GM18868 (cell line): Measurements from ENCODE around the gene SCAPER.
"Not testable (repeated sequence)": the region's sequence is repeated elsewhere in the genome, so short reads cannot be mapped to it uniquely, and the experiment has no call there.

Experiments
- ATAC-seq: cut with Tn5 transposase; IDR thresholded peaks from one replicate; pipeline ENCODE4 v1.9.1; 2021; ENCODE audit warnings: mild to moderate bottlenecking, moderate library complexity; ENCODE audit not compliant: unreplicated experiment

SCAPER gene

DNA sequence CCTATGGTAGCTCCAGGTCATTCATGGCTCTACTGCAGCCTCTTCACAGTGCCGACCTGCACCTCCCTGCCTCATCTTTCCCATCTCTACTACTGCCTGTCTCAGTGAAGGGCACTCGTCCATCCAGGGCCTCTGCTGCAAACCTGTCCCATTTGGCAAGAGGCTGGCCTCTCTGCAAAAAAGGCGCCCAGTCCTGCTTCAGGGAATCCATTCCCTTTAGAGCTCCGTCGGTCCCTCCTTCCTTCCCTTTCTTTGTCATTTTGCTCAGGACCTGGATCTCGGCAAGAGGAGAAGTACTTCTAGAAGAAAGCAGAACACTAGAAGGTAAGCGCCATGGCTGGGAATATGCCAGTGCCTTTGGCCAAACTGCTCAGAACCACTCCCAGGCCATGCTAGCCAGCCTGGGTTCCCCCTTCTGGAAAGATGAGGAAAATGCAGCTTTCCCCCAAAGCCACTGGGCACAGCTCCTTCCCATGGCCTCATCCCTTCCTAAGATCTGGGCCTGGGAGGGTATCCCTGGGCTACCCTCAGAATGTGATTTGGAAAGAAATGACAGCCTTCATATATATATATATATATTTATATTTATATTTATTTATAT is 575.0 kb downstream of the SCAPER start:
- ATAC-seq: no peak

DNA sequence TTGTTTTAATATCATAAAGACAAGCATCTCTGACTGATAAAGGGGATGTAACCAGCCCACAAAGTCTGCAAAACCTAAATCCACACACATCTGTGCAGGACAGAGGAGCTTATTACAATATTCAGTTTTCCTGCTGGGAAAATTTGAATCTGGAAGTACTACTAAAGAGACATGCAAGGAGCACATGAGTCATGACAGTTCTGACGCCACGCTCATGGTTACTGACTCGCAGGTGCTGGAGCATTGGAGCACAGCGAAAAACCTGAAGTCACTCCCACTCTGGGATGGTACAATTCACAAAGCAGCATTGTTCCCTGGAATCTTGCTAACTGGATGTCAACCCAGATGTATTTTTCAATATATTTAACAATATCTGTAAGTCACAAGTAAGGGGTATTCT is 576.2 kb downstream of the SCAPER start:
- ATAC-seq: no peak

DNA sequence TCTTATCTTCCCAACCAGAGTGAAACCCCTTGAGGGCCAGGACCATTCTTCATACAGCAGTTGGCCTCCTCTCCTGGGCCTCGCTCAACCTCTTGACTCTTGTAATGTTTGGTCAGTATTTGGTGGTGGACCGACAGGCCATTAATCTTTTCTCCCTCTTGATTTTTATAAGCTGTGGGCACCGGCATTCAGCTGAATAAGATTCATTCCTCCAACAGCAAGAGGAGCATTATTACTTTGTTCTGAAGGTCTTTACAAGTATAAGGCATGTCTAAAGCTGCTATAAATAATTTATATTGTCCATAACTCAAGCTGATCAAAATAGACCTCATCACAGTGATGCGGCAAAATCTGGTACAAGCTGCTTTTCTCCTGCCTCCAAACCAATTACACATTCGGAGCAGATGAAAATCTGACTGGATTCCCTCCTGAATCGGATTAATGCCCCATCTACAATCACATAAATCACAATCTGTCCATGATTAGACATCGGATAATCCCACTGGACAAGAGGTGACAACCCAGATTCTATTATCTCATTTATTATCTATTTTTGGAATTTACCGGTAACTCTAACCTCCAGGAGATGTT is 576.9 kb downstream of the SCAPER start:
- no peak for ATAC-seq

DNA sequence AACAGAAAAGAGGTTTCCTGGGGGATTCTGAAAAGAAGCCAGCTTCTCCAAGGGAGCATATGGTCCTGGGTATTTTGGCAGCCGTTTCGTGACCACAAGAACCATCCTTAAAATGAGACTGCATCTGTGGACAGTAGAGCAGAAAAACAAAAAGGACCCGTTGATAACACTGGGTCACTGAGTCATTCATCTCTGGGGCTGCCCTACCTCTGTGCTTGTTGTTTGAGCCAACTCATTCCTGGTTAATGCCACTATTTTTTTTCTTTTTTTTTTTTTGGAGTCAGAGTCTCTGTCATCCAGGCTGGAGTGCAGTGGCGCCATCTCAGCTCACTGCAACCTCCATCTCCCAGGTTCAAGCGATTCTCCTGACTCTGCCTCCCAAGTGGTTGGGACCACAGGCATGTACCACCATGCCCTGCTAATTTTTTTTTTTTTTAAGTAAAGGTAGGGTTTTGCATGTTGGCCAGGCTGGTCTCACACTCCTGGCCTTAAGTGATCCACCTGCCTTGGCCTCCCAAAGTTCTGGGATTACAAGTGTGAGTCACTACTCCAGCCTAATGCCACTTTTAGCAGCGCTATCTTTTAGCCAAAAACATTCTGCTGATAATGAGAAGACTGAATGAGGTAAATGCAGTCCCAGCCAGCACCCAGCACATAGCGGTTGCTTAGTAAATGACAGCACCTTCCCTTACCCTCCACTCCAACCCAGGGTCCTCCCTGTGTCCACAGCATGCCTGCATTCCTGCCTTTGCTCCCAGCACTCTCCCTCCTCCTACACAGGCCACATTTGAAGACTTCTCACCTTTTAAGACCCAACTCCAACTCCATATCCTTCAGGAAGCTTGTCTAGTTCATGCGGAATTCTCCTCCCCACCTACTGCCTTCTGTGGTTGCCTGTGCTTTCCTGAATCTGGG is 577.7 kb downstream of the SCAPER start:
- ATAC-seq: no peak

DNA sequence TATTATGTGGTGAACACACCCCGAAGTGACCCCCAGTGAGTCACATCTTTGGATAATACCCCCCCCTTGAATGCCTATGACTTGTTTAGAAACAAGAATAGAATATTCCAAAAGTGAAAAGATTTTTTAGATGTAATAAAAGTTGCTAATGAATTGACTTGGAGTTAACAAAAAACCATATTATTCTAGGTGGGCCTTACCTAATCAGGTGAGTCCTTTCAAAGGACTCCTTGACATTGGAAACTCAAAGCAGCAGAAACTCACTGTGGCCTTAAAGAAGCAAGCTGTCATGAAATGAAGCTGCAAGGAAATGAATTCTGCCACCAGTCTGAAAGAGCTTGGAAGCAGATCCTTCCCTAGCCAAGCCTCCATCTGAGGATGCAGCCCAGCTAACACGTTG is 579.4 kb downstream of the SCAPER start:
- no peak for ATAC-seq

DNA sequence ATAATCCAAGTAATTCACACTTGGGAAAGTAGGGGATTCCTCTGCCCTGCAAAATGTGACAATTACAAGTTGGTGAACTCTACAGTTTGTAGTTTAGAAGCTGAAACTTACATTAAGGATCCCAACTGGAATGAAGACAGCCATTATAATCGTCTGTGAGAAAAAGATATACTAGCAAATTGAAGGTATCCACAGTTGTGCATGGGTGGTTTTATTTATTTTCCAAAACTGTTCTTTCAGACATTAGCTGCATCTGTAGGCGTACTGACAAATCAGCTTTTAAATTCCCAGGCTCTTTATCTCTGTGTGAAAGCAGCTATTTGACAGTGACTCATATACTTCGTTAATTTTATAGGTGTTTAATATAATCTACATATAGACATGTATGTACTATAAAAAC is 581.1 kb downstream of the SCAPER start:
- no peak for ATAC-seq

DNA sequence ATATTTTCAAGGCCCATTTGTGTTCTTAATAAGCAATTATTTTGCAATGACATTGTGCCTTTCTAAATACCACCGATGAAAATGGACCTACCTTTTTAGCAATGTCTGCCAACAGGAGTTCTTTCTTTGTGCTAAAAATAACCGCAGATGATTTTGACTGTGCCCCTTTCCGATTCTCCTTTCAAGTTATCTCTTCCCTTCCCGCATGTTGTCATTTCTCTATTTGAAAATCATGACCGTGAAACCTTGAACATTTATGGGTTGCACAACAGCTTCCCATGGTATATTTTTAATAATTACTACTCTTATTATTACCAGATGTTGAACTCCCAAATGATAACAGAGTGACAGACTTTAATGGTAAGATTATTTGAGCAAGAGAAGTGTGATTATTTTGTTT is 583.5 kb downstream of the SCAPER start:
- no peak for ATAC-seq

DNA sequence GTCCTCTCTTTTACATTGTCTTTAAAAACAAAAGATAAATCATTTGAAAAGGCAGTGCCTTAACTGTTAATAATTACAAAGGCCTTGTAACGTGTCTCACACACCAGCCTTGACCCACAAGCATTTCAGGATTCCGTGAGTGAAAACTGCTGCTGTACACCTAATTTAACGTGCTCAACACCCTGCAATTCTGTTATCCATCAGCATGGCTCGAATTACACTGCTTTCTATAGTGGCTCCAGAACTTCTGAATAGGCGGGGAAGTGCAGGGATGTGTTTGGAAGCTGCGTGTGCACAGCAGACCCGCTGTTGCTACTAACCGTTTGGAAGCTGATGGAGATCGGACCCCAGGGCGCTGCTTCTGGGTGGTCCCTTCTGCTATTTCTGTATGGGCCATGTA is 584.0 kb downstream of the SCAPER start:
- no peak for ATAC-seq

DNA sequence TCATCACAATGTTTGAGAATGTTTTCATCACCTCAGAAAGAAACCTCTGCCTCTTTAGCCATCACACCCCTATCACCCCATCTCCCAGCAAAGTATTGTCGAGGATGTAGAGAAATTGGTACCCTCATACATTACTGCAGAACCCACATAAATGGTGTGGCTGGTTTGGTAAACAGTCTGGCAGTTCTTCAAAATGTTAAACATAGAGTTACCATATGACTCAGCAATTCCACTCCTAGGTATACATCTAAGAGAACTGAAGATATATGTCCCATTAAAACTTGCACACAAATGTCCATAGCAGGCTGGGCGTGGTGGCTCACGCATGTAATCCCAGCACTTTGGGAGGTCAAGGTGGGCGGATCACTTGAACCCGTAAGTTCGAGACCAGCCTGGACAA is 585.1 kb downstream of the SCAPER start:
- ATAC-seq: no peak

DNA sequence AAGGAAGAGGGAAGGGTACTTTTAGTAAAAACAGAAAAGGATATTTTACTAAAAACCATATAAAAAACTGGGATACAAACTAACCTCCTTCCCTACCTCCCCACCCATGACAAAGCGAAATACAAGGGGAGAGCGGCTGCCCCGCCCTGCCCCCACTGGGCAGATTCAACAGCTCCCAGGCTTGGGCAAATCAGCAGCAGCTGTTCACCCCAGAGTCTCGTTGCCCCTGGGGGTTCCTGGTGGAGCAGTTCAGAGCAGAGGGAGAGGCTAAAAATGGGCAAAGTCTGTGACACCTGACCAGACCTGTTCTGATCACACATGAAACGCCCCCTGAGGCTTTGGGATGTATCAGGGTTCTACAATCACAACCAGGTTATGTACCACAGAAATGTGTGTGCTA is 591.4 kb downstream of the SCAPER start:
- no peak for ATAC-seq

DNA sequence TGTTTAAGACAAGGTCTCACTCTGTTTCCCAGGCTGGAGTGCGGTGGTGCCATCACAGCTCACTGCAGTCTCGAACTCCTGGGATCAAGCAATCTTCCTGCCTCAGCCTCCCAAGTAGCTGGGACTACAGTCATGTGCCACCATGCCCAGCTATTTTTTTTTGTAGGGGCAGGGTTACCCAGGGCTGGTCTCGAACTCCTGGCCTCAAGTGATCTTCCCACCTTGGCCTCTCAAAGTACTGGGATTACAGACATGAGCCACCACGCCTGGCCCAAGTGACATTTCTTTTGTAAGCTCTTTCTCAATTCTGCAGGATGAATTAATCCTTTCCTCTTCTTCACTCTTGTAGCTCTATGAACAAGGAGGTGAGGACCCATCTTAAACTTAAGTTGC is 592.0 kb downstream of the SCAPER start:
- not testable (repeated sequence) for ATAC-seq

DNA sequence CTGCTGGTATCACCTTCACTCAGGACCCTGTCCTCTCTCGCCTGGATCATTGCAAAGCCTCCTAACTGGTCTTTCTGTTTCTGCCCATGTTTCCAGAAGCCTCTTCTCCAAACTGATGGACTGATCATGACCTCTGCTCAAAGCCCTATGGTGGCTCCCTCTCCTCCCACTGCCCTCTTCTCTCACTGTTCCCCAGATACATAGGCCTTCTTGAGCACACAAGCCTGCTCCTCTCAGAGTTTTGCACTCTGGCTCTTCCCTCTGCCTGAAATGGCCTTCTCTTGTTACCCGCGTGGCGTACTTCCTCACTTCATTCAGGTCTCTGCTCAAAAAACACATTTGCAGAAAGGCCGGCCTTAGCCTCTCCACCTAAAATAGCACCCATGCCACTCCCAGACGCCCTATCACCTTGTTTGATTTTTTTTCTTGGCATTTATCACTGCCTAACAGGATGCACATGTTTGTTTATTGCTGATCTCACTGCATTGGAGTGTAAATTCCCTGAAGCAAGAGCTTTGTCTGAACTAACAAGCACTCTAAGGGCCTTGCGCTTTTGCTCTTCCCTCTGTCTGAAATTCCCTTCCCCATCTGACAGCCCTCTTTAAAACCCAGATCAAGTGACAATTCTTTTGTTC is 592.5 kb downstream of the SCAPER start:
- no peak for ATAC-seq

DNA sequence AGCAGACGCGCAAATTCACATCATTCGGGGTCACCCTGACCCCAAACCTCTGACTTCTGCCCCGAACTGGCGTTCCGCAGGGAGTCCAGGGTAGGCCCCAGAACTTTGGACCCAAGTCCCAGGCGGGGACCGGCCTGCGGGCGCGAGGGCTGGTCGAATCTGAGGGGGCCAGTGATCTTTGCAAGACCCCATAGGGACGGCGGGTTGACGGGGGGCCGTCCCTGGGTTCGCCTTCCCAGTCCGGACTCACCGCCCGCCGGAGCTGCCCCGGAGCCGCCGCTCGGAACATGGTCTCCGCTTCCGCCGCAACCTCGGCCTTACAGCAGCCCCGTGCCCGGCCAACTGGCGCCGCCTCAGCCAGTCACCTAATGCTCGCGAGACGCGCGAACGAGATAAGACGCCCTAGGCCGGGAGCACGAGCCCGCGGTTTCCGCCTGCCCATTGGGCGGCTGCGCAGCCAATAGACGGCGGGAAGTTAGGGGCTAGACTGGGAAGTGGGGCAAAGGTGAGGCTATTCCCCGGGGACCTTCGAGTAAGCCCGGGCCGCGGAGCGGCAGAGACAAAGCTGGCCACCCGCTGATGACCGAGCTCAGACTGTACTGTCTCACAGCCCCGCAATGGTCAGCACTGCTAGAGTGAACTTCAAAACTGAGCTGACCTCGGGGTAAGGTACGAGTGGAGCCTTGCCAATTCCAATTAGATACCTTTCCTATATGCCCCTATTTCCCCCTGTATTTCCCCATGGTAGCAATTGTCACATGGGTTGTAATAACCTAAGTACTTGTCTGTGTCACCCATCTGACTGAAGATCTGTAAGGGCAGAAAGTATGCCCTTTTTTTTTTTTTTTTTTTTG is 593.8 kb downstream of the SCAPER start, which contains the start of gene ETFA:
TSS of gene ETFA (minus strand) at position 370 of the 854 bp plus-strand sequence. CDS start at position 289, 81 bp downstream.
- ATAC-seq: peak; percentile 98

DNA sequence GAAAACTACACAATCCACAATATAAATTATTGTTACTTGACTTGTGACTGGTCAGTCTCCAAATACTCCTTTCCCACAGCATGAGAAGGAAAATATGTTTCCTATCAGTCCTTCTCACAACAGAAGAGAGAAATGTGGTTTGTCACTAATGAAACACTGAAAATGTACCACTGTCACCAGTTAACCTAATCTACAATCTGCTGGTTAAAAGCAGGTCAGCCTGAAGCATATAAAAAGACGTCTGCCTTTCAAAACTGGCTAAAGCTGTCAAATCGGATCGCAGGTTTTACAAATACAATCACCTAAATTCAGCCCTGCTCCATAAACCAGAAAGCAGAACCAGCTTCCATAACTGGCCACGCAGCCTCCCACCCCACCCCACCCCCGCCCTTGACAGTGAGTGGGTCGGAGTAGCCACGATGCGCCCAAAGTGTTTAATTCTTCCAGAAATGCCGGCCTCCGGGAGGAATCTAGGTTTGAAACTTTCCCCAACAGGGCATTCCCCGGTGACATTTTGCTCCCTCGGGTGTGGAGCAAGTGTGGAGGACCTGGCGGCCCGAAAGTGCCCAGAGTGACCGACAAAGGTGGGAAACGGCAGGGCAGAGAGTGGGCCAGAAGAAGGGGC is 594.6 kb downstream of the SCAPER start:
- no peak for ATAC-seq

DNA sequence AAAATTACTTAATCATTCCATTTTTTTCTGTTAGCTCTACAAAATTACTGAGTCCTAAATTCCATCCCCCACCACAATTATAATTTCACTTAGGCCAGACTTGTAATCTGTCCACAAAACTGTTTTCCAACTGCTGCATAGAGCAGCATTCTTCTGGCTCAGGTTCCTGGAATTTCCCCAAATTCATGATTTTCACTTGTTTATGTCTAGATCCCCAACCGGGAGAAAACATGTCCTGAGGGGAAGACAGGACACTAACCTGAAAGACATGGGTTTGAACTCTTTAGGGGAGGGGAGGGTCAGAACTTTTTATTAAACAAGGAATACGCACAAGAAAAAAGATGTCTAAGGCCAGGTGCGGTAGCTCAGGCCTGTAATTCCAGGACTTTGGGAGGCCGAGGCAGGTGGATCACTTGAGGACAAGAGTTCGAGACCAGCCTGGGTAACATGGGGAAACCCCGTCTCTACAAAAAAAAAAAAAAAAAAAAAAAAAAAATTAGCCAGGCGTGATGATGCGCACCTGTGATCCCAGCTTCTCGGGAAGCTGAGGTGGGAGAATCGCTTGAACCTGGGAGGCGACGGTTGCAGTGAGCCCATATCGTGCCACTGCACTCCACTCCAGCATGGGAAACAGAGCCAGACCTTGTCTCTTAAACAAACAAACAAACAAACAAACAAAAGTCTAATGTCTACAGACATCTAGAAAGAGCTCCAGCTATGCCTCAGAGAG is 595.4 kb downstream of the SCAPER start:
- ATAC-seq: no peak

DNA sequence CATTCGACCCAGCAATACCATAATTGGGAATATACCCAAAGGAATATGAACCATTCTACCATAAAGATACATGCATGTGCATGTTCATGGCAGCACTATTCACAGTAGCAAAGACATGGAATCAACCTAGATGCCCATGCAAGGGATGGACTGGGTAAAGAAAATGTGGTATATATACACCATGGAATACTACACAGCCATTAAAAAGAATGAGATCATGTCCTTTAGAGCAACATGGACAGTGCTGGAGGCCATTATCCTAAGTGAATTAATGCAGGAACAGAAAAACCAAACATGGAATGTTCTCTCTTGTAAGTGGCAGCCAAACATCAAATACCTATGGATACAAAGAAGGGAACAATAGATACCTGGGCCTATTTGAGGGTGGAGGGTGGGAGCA is 601.2 kb downstream of the SCAPER start:
- no peak for ATAC-seq

DNA sequence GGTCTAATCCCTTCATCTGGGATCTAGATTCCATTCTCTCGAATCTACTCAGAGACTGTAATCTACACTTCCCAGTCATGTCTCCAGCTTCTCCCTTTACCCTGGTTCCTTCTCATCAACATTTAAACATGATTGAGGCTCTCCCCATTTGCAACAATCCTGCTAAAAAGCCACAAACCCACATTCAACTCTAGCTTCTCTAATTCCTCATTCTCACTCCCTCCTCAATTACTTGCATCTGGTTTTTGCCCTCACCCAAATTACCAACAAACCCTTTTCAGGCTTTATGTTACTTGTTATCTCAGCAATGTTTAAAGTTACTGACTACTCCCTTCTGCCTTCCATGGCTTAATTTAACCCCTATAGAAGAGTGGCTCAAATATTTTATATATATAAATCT is 605.4 kb downstream of the SCAPER start:
- no peak for ATAC-seq

DNA sequence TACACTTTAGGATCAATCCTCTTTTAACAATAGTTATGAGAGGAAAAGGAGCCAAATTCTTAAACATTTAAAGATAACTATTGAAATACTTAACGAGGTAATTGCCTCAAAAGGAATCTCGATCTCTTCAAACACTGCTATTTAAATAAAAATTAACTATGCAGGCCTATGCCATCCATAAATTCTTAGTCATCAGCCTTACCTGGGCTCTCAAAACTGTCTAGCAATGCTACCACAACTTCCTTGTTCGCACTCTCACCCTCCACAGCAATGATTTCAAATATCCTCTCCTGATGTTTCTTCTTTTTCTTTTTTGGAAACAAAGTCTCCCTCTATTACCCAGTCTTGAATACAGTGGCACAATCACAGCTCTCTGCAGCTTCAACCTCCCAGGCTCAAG is 606.2 kb downstream of the SCAPER start:
- ATAC-seq: no peak

DNA sequence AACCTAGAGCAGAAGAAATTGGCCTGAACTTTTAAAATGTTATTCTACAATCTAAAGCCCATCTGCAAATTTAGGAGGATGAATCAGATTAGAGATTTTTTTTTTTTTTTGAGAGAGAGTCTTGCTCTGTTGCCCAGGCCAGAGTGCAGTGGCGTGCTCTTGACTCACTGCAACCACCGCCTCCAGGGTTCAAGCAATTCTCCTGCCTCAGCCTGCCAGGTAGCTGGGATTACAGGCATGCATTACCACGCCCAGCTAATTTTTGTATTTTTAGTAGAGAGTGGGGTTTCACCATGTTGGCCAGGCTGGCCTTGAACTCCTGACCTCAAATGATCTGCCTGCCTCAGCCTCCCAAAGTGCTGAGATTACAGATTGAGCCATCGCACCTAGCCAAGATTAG is 607.2 kb downstream of the SCAPER start:
- ATAC-seq: not testable (repeated sequence)
